Stimulated activated CD4-positive, alpha-beta T cell treated with anti-CD3 and anti-CD28 coated beads, Interleukin-1b, Interleukin-23, amount 100 ng/mL, for 48 hours (primary cell): ENCODE results near the gene NOM1.

Experiments used
- DNase-seq: peaks from one replicate; pipeline ENCODE4 v3.0.0-alpha.2; 2020

The NOM1 gene

DNA sequence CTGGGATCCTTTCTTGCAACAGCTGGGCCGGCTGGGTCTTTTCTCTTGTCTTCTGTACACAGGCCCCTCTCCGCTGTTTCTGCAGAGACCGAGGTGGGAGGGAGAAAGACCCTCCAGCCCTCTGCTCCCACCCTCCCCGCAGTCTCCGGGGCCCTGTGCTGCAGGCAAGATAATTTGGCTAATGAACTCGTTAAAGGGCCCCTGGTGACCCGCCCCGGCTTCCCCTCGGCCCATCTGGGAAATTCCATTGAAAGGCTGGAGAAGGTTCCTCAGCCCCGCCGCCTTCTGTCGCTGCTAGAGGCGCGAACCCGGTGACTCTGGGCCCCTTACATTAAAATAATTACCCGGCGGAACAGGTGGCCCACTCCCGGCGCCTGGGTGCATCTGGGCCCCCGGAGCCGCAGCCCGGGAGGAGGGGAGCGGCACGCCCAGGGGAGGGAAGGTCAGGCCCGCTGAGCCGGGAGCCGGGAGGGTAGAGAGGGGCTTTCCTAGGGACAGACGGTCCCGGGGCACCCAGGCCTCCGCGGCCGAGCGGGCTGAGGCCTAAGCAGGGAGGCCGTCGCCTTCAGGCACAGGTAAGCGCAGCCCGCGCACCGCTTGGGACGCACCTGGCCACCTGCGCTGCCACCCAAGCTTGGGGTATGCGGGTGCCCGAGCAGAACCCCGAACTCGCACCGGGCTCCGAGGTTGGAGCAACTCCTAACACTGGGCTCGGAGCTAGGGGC lies 68.3 kb downstream of the NOM1 start:
- DNase-seq: no peak

DNA sequence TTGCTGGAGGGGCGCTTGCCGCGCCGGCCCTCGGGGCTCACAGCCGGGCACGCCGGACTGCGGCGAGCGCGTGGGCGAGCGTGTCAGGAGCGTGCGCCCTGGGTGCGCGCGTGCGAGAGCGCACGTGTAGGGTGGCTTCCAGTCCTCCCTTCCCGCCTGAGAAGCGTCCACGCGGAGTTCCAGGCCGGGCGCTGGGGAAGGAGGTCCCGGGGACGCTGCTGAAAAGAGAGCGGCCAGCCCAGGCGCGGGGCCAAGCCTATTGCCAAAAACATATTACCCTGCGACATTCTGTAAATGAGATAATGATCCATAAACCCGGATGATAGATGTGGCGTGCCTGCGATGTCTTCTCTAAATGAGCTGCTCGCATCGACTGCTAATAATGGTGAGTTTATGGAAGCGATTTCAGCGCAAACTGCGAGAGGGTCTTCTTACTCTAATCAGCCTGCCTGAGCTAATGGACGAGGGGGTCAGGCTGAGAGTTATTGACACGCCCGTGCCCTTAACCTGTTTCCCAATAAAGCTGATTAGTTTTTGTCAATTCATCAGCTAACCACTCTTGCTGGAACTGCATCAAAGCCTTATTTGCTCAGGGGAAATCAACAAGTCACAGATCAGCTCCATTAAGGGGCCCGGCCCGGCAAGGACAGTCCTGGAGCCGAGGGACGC lies 69.0 kb downstream of the NOM1 start:
- DNase-seq: no peak

DNA sequence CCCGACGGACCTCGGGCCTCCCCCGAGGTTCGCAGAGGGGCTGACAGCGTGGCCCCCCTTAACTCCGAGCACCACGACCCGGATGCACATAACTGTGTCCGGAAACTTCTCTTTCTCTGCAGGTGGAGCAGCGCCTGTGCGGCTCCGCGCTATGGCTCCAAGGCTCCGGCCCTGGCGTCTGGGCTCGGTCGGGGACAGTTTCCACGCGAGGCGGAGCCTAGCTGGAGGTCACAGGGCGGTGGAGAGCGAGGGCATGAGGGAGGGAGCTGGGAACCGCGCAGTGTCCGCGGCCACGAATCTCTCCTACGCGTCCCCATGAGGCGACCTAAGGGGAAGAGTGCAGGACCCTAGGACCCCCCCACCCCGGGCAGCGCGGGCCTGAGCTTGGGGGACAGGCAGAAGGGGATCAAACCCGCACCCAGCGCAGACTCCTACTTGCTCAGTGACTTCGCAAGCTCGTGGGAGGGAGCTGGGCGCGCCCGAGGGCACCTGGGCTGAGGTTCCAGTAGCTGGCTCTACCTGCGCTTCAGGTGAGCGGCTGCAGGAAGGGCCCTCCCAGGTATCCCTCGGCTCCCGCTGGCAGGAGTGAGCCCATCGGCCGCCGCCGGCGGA lies 69.6 kb downstream of the NOM1 start:
- DNase-seq: no peak

DNA sequence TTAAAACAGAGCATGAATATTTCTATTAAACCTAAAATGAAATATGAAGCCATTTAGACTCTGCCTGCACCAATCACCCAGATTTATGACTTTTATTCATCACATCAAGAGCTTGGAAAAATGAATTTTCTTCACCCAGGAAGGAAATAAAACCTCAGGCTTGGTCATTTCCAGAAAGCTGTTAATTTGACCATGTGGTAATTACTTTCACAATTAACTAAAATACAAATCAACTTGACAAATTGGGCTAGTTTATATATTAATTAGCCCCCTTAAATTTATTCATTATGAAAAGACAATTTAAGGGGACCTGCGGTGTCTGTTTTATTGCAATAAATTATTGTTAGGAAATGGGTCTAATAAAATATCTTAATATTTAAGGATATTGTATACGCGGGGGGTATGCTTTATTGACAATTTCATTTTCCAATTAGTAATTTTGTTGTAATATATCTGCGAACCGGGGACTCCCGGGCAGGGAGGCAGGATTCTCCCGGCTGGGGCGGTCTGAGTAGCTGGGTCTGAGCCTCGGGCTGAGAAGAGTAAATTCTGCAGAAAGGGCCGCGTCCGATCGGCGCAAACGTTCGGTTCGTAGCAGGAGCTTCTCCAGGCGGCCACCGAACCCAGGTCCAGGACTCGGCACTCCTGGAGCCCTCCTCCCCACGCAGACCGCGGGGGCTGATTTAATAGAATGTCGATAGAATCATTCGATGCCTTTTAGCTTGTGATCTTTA lies 70.4 kb downstream of the NOM1 start:
- no peak for DNase-seq

DNA sequence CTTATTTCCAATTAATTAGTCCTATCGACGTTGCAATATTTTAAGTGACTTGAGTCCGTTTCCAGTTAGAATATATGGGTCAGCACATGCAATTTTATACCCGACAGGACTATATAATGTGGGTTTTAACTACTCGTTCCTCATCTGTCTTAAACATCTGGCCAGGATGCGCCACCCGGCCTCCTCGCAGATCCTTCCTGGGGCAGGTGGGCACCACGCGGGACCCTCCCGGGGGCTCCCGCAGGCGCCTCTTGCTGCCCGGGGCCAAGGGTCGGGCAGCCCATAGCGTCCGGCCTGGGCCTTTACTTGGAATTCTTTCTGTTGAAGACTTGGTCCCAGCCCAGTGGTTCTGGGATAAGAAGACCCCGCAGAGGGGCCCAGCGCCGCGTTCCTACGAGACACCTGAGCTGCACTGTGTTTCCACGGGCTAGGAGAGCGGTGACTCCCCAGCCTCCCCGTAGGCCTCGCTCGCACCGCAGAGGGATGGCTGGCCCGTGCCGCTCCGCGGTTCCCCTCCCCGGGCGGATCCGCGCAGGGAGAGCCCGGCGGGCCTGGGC lies 71.1 kb downstream of the NOM1 start:
- no peak for DNase-seq

DNA sequence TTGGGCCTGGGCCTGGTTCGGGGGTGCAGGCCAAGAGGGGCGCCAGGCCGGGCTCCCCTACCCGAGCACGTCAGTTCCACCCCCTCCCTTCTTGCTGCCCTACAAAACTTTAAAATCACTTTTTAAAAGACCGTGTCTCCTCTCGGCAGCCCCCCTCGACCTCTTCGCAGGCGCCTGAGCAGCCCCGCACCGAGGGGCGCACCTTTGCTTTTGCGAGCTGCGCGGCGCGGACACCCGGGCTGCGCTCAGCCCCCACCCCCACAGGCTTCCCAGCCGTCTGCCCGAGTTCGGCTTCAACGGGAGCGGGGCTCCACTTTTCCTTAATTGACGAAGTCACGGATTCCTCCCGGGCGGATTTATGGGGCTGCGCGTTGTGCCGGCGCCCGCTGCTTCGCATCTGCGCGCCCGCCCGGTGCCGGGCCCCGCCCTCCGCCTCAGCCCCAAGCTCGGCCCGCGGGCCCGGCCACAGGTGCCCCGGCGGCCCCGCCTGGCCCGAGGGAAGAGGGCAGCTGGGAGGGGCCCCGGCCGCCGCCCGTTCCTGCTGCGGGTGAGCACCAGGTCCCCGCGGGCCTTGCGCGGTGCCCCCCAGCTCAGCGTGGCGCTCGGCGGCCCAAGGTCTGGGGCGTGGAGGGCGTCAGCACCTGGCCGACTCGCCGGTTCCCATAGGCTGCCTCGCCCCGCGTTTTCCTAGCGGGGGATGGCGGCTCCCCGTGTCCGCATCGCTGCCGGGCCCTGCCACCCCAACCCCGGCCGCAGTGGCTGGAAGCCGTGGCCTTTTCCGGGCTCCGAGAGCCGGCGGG lies 71.8 kb downstream of the NOM1 start:
- no peak for DNase-seq

DNA sequence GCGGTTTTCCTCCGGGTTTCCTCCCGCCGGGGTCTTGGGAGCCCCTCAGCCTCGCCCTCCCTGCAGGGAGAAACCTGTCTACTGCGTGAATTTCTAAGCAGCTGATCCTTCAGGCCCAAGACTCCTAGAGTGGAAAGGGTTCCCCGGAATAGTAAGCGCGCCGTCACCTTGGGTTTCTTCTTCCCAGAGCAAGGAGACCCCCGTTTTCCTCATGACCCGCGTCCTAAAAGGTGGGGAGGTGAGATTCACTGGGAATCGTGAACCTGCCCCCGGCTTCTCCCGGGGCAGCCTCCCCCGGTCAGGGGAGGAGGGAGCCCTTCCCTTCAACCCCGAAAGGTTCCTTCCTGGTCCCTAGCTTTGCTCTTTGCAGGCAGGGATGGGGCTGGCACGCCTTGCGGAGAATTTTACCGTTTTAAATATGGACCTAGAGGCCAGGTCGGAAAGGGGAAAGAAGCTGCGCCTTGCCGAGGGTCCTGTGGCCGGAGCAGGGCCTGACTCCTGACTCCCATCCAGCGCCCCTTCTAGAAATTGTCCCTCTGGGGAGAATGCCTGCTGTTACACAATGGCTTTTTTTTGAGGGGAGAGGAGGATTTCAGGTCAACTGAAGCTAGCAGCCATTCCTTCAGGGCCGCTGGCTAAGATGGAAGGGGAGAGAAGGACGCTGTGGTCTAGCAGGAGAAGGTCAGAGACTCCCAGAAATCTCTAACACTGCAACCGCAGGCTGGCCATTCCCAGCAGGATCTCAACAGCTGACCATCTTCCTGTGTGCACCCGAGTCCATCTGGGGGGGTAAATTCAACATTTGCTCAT lies 72.6 kb downstream of the NOM1 start:
- no peak for DNase-seq
